Activated naive CD8-positive, alpha-beta T cell (primary cell): Measurements from ENCODE around the gene CCDC77.

ENCODE experiments used
- H3K27ac Mint-ChIP-seq: one replicate; pipeline ENCODE4 v1.8.0; 2021; ENCODE audit warnings: mixed read lengths
- H3K27me3 Mint-ChIP-seq: one replicate; pipeline ENCODE4 v1.8.0; 2021; ENCODE audit warnings: mixed read lengths
- H3K36me3 Mint-ChIP-seq: one replicate; pipeline ENCODE4 v1.8.0; 2021; ENCODE audit warnings: mixed read lengths
- H3K4me1 Mint-ChIP-seq: one replicate; pipeline ENCODE4 v1.8.0; 2021; ENCODE audit warnings: low read depth, mixed read lengths
- H3K4me3 Mint-ChIP-seq: one replicate; pipeline ENCODE4 v1.8.0; 2021; ENCODE audit warnings: mild to moderate bottlenecking, mixed read lengths
- H3K9me3 Mint-ChIP-seq: one replicate; pipeline ENCODE4 v1.8.0; 2021; ENCODE audit warnings: low read depth, mixed read lengths

Gene CCDC77

GRCh38 chr12:462936-463705 lies 61.7 kb downstream of the CCDC77 start:
- H3K27ac Mint-ChIP-seq = no peak overlapping the region
- no peaks in the 10 kb centered on the region for H3K36me3 Mint-ChIP-seq
- H3K4me1 Mint-ChIP-seq = peaks cover 12% of the 10 kb centered on the region
- H3K9me3 Mint-ChIP-seq = no peaks in the 10 kb centered on the region
- H3K4me3 Mint-ChIP-seq = no peak overlapping the region
- peaks cover 14% of the 10 kb centered on the region for H3K27me3 Mint-ChIP-seq

DNA sequence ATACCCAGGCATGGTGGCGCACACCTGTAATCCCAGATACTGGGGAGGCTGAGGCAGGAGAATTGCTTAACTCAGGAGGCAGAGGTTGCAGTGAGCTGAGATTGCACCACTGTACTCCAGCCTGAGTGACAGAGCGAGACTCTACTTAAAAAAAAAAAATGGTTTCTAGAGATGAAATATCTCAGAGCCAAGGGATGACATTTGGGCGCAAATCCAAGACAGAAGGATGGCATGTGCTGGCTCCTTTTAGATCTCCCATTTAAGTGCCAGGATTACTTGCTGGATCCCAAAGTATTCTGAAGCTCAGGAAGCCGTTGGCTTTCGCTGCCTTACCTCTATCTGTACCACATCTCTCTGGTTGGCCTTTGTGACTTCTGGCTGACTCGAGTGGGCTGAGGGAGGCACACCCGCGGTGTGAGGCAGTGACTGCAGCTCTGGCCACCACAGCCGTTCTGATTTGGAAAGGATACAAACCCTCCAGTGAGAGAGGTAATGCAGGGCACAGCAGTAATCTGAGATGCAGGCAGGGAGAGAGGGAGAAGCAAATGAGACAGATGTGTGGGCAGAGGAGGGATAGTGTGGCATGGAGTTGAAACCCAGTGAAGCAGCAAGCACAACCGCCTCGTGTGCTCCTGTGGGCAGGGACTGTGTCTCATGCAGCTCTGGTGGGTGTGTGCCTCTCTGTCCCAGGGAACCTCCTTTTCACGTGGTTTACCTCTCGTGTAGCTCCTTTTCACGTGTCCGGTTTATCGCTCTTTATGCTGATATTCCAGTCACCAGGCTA lies 63.2 kb downstream of the CCDC77 start:
- H3K4me1 Mint-ChIP-seq = peaks cover 6% of the 10 kb centered on the region
- H3K27ac Mint-ChIP-seq = no peak overlapping the region
- no peaks in the 10 kb centered on the region for H3K36me3 Mint-ChIP-seq
- no peaks in the 10 kb centered on the region for H3K9me3 Mint-ChIP-seq
- H3K27me3 Mint-ChIP-seq = peaks cover 11% of the 10 kb centered on the region
- no peak overlapping the region for H3K4me3 Mint-ChIP-seq

GRCh38 chr12:466039-466438 lies 64.6 kb downstream of the CCDC77 start:
- Mint-ChIP-seq H3K27ac (no peak overlapping the region), H3K27me3 (peaks cover 9% of the 10 kb centered on the region), H3K4me1 (peaks cover 3% of the 10 kb centered on the region), H3K9me3 (no peaks in the 10 kb centered on the region), H3K4me3 (no peak overlapping the region), H3K36me3 (no peaks in the 10 kb centered on the region)

DNA sequence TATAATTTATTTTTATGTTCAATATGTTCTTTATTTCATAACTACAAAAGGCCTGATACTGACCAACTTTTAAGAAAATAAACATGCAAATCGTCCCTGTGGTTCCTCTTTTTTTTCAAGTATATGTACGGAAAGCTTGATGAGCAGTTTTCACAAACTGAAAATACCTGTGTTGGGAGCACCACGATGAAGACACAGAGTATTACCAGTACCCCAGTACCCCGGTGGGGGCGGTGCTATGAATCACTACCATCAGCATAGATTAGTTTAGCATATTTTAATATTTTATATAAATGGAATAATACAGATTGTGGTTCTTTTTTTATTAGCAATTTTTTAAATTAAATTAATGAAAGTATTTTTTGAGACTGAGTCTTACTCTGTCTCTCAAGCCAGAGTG lies 65.3 kb downstream of the CCDC77 start:
- H3K4me3 Mint-ChIP-seq = no peak overlapping the region
- no peaks in the 10 kb centered on the region for H3K9me3 Mint-ChIP-seq
- H3K36me3 Mint-ChIP-seq = no peaks in the 10 kb centered on the region
- no peak overlapping the region for H3K27ac Mint-ChIP-seq
- H3K4me1 Mint-ChIP-seq = no peaks in the 10 kb centered on the region
- H3K27me3 Mint-ChIP-seq = peaks cover 8% of the 10 kb centered on the region

DNA sequence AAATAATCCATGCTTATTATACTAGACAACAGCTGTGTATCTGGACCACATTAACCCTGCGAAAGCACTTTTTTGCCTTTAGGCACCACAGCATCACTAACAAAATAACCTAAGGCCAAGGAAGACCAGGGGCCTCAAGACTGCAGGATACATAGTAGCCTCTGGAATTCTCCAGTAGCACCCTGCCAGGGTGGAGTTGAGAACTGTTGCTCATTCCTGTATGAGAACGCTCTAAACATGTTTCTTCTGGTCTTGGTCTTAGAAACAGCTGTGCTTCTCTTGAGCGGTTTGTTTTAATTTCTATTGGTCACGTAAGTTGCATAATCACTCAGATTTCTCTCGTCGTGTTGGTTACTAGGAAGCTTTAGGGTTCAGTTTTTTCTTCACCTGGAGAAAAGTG lies 66.1 kb downstream of the CCDC77 start:
- Mint-ChIP-seq H3K27ac (no peak overlapping the region), H3K27me3 (peaks cover 6% of the 10 kb centered on the region), H3K4me1 (no peaks in the 10 kb centered on the region), H3K9me3 (no peaks in the 10 kb centered on the region), H3K4me3 (no peak overlapping the region), H3K36me3 (no peaks in the 10 kb centered on the region)

- Mint-ChIP-seq H3K9me3 (no peaks in the 10 kb centered on the region), H3K27ac (no peak overlapping the region), H3K36me3 (no peaks in the 10 kb centered on the region), H3K4me3 (no peak overlapping the region), H3K4me1 (no peaks in the 10 kb centered on the region), H3K27me3 (peaks cover 7% of the 10 kb centered on the region)
Observed at GRCh38 chr12:468671-469389, 67.4 kb downstream of the CCDC77 start.

- no peaks in the 10 kb centered on the region for H3K4me1 Mint-ChIP-seq
- no peaks in the 10 kb centered on the region for H3K9me3 Mint-ChIP-seq
- H3K36me3 Mint-ChIP-seq = no peaks in the 10 kb centered on the region
- H3K4me3 Mint-ChIP-seq = no peak overlapping the region
- peaks cover 12% of the 10 kb centered on the region for H3K27me3 Mint-ChIP-seq
- no peak overlapping the region for H3K27ac Mint-ChIP-seq
Observed at GRCh38 chr12:470133-470532, 68.7 kb downstream of the CCDC77 start.

DNA sequence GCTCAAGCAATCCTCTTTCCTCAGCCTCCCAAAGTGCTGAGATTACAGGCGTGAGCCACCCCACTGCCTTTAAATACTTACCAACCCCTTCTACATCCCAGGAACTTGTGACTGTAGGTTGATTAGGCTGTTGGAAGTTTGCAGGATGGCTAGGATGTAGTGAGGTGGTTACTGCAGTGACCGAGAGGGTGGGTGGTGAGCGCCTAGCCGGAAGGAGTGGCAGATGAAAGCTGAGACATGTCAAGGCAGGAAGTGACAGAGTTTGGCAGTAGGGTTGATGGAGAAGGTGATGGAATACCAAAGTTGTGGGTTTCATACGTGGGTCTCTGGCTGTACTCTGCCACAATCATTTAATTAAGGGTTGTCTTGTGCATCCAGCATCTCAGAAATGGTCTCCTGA lies 71.8 kb downstream of the CCDC77 start:
- Mint-ChIP-seq H3K9me3 (no peaks in the 10 kb centered on the region), H3K4me1 (no peaks in the 10 kb centered on the region), H3K27me3 (peaks cover 12% of the 10 kb centered on the region), H3K4me3 (no peak overlapping the region), H3K36me3 (no peaks in the 10 kb centered on the region), H3K27ac (no peak overlapping the region)

- Mint-ChIP-seq H3K36me3 (no peaks in the 10 kb centered on the region), H3K9me3 (no peaks in the 10 kb centered on the region), H3K27ac (no peak overlapping the region), H3K4me3 (no peak overlapping the region), H3K4me1 (no peaks in the 10 kb centered on the region), H3K27me3 (peaks cover 12% of the 10 kb centered on the region)
Observed at GRCh38 chr12:473863-474577, 72.6 kb downstream of the CCDC77 start.

DNA sequence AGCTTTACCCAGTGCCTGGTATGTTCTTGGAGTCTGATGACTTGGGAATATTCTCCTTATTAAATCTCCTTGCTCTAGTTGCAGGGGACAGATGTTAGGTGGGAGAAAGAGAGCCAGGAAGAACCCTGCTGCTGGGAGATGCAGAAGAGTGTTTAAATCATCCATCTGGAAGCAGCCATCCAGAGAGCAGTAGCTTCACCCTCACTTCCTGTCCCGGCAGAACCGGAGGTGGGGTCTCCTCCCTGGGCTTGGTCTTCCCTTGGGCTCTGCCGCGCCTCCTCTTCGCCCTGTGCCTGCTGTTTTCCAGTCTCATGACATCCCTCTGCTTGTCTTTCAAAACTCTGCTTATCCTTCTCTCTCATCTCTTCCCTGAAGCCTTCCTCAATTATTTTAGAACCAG lies 73.8 kb downstream of the CCDC77 start:
- no peaks in the 10 kb centered on the region for H3K36me3 Mint-ChIP-seq
- no peak overlapping the region for H3K27ac Mint-ChIP-seq
- H3K4me3 Mint-ChIP-seq = no peak overlapping the region
- no peaks in the 10 kb centered on the region for H3K9me3 Mint-ChIP-seq
- H3K27me3 Mint-ChIP-seq = peaks cover 12% of the 10 kb centered on the region
- H3K4me1 Mint-ChIP-seq = no peaks in the 10 kb centered on the region

- H3K4me1 Mint-ChIP-seq = no peaks in the 10 kb centered on the region
- no peak overlapping the region for H3K4me3 Mint-ChIP-seq
- H3K27me3 Mint-ChIP-seq = peaks cover 8% of the 10 kb centered on the region
- H3K9me3 Mint-ChIP-seq = no peaks in the 10 kb centered on the region
- no peak overlapping the region for H3K27ac Mint-ChIP-seq
- no peaks in the 10 kb centered on the region for H3K36me3 Mint-ChIP-seq
Observed at GRCh38 chr12:479161-479560, 77.7 kb downstream of the CCDC77 start.

- Mint-ChIP-seq H3K9me3 (no peaks in the 10 kb centered on the region), H3K36me3 (peaks cover 4% of the 10 kb centered on the region), H3K27me3 (peaks cover 13% of the 10 kb centered on the region), H3K4me1 (no peaks in the 10 kb centered on the region), H3K27ac (no peak overlapping the region), H3K4me3 (no peak overlapping the region)
Observed at GRCh38 chr12:480831-481816, 79.7 kb downstream of the CCDC77 start.

- no peak overlapping the region for H3K27ac Mint-ChIP-seq
- H3K4me1 Mint-ChIP-seq = no peaks in the 10 kb centered on the region
- H3K27me3 Mint-ChIP-seq = peaks cover 13% of the 10 kb centered on the region
- H3K4me3 Mint-ChIP-seq = no peak overlapping the region
- H3K9me3 Mint-ChIP-seq = no peaks in the 10 kb centered on the region
- H3K36me3 Mint-ChIP-seq = peaks cover 6% of the 10 kb centered on the region
Observed at GRCh38 chr12:482061-482460, 80.6 kb downstream of the CCDC77 start.

DNA sequence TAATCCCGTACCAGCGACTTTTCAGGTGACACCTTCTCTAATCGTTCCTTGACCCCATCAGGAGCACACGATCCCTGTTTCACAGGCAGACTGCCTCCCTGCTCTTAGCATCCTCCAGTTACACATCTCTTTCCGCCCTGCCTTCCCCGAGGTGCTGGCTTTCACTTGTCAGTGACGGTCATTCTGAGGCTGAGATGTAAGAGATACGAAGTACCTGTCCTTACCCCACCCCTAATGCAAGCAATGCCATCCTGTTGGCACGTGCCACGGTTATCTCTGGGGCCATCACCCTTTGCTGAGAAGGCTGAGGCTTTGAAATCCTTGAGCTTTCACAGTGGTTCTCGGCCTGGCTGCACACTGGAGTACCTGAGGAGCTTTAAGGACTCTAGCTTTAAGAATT lies 82.7 kb downstream of the CCDC77 start:
- Mint-ChIP-seq H3K4me1 (no peaks in the 10 kb centered on the region), H3K36me3 (peaks cover 12% of the 10 kb centered on the region), H3K9me3 (peaks cover 6% of the 10 kb centered on the region), H3K4me3 (no peak overlapping the region), H3K27me3 (peaks cover 16% of the 10 kb centered on the region), H3K27ac (no peak overlapping the region)
